Thyroid gland (tissue), 4 donors: ENCODE data around the gene MAMSTR.

Source experiments
- POLR2A ChIP-seq, 2 donors: fragments of 450-650 bp; IDR thresholded peaks; one replicate each; pipeline ENCODE4 v1.6.1; 2017; ENCODE audit warnings: antibody characterized with exemption in 2 of 2, mild to moderate bottlenecking in 2 of 2, moderate library complexity in 1 of 2
- TF ChIP-seq, protein P1 (sequence below), 6 experiments: fragments of 200-600 bp in 3 of 6; fragments of 450-650 bp in 3 of 6; sonication (generic) in 3 of 6; IDR thresholded peaks; one replicate each; pipeline ENCODE4 v1.5.1; 2016 to 2019; ENCODE audit warnings: antibody characterized with exemption in 6 of 6, mild to moderate bottlenecking in 2 of 6, inconsistent platforms in 1 of 6, moderate library complexity in 1 of 6

DNA sequence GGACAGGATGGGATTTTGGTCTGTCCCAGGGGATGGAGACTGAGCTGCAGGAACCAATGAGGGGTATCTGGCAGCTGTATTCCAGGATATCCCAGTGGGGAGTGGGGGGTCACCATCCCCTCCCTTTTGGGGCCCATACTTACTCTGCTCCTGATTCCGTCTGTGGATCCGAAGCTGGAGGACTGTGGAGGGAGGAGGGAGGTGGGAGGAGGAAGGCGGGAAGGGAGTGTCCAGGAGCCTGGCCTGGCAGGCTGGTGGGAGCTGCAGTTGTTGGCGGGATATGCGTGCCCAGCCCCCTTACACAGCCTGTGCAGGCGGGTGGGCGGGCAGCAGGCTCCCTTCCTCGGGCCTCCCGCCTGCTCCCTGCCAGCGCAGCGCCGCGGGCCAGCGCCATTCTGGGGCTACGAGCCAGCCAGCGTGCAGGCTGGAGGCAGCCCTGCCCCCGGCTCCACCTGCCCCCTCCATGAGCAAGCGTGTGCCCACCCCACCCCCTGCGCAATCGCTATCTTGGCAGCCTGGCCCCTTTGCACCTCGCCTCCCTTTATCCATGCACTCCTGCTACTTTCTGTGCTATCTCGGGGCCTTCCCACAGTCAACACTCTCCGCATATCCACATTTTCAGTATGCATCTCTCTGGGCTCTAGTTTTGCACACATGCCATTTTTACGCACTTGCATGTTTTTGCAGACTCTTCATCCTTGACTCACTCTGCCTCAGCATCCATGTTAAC, 2.8 kb downstream of the MAMSTR start:
- TF ChIP-seq, protein P1, sequence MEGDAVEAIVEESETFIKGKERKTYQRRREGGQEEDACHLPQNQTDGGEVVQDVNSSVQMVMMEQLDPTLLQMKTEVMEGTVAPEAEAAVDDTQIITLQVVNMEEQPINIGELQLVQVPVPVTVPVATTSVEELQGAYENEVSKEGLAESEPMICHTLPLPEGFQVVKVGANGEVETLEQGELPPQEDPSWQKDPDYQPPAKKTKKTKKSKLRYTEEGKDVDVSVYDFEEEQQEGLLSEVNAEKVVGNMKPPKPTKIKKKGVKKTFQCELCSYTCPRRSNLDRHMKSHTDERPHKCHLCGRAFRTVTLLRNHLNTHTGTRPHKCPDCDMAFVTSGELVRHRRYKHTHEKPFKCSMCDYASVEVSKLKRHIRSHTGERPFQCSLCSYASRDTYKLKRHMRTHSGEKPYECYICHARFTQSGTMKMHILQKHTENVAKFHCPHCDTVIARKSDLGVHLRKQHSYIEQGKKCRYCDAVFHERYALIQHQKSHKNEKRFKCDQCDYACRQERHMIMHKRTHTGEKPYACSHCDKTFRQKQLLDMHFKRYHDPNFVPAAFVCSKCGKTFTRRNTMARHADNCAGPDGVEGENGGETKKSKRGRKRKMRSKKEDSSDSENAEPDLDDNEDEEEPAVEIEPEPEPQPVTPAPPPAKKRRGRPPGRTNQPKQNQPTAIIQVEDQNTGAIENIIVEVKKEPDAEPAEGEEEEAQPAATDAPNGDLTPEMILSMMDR (IDR thresholded peaks at IDR 0.05) = no peak
- TF ChIP-seq POLR2A (IDR thresholded peaks at IDR 0.05) = no peak
